ENCODE results near the gene RASL11B.
"Not testable (repeated sequence)": the region's sequence is repeated elsewhere in the genome, so short reads cannot be mapped to it uniquely, and the experiment has no call there.

The RASL11B gene

GRCh38 chr4:52861879-52862616, at the start of gene RASL11B:
RASL11B (plus strand) TSS chr4:52862317; CDS start chr4:52862508, 191 bp downstream.
- DNase-seq = peak; percentile 81

DNA sequence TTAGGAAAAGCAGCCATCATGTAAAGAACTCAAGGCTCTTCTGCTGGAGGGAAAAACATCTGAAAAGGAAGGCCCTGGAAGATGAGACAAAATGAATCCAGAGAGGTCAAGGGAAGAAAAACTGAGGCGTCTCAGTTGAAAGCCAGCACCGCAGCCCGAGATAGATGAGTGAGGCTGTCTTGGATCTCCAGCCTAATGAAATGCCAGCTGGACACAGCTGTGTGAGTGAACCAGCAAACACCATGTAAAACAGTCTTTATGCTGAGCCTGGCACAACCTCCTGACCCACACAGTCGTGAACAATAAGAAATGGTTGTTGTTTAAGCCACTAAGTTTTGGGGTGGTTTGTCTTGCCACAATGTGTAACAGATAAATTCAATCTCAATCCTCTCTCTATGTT, 48.6 kb upstream of the RASL11B start:
- no peak for DNase-seq

- no peak for DNase-seq
Observed at GRCh38 chr4:52822583-52822971, 39.5 kb upstream of the RASL11B start.

DNA sequence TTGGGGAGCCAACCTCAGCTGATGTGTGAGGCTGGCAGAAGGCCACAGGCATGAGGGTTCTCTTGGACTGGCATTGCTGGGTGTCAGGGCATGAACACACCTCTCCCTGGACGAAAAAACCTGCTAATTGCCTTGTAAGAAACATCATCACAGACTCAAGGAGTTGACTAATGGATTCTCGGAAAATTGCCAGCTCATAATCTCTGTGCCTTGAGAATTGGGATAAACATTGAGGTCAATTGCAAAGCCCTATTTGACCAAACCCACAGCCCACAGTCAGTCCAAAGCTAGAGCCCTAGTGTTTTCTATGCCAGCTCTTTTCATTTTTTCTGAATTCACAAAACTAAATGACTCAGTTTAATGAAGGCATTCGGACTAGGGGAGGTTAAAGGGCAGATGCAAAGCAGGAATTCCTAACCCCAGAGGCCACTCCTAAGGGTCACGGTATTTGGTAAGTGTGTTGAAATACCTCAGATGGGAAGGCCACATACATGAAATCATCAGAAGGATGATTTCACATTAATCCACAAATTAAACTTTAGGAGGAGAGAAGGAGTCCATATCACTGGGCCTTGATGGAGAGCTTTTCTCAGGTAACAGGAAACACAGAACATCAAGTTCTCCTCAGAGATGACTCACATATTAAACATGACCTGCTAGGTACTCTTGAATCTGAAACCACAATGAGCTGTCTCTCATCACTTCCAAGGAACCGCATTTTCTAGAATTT, 39.0 kb upstream of the RASL11B start:
- DNase-seq = no peak

GRCh38 chr4:52823702-52824092, 38.4 kb upstream of the RASL11B start:
- no peak for DNase-seq

GRCh38 chr4:52824270-52824602, 37.9 kb upstream of the RASL11B start:
- no peak for DNase-seq

- no peak for DNase-seq
Observed at GRCh38 chr4:52824603-52825459, 37.3 kb upstream of the RASL11B start.

- no peak for DNase-seq
Observed at GRCh38 chr4:52825460-52826090, 36.5 kb upstream of the RASL11B start.

GRCh38 chr4:52833941-52834525, 28.1 kb upstream of the RASL11B start:
- DNase-seq = no peak

- DNase-seq = not testable (repeated sequence)
Observed at GRCh38 chr4:52834641-52835456, 27.3 kb upstream of the RASL11B start.

DNA sequence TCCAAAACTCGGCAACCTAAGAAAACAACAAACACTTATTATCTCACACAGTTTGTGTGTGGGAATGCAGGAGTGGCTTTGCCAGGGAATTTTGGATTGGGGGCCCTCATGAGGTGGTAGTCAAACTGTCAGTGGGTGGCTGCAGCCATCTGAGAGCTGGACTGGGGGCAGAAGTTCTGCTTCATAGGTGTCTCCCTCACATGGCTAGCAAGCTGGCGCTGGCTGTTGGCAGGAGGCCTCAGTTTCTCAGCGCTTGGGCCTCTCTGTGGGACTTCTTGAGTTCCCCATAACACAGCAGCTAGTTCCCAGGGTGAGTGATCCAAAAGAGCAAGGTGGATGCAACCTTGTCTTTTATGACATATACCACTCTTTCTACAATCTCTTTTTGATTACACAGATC, 26.0 kb upstream of the RASL11B start:
- DNase-seq = no peak

GRCh38 chr4:52836678-52837077, 25.4 kb upstream of the RASL11B start:
- no peak for DNase-seq

GRCh38 chr4:52837716-52838558, 24.2 kb upstream of the RASL11B start:
- no peak for DNase-seq

- DNase-seq = no peak
Observed at GRCh38 chr4:52838729-52839586, 23.2 kb upstream of the RASL11B start.

DNA sequence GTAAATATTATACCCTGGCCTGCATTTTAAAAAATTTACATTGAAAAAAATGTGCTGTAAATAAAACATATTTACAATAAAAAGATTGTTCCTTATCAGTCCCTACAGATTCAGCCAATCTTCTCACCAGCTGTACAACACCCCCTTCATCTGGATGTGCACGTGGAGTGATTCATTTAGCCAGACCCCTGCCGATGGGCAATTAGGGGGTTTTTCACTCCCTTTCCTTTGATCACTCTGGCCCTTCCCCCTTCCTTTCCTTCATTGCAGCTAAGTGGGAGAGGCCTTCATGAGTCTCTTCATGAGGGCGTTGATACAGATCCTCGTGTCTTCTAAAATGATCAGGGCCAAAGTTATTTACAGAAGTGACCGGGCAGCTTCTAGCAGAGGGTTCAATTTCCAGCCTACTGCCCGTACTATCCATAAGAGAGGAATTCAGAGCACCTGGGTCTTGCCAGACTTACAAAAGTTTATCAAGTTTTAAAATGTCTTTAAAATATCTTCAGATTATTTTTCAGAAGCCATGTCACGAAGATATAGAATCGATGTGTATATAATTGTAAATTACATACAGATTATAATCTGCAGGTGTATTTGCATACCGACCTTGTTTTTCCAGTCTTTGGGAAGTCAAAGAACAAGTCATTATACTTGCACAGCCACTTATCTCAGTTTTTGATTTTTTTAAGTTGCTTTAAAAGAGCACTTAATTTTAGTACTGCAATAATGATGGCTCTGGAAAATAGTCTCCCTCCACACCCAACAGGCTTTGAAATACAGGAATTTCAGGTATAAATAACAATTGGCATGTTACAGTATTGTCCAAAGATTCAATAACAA, 21.4 kb upstream of the RASL11B start:
- no peak for DNase-seq

- no peak for DNase-seq
Observed at GRCh38 chr4:52841682-52842456, 20.2 kb upstream of the RASL11B start.

DNA sequence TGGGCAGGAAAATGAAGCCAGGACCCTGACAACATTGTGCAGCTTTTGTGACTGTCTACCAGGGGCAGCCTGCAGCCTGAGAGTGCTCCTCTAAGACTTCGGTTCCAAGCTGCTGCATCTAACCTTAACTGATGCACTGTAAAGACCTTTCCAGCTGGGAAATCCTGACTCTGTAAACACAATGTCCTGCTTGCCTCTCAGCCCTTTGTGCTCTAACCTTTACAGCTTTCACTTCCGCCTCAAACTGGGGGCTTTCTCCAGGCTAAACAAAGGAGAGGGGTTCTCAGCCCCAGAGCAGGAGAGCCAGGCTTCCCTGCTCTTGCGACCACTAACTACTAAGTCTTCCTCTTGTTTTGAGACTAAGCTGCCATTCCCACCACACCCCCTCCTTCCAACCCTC, 19.3 kb upstream of the RASL11B start:
- DNase-seq = no peak

DNA sequence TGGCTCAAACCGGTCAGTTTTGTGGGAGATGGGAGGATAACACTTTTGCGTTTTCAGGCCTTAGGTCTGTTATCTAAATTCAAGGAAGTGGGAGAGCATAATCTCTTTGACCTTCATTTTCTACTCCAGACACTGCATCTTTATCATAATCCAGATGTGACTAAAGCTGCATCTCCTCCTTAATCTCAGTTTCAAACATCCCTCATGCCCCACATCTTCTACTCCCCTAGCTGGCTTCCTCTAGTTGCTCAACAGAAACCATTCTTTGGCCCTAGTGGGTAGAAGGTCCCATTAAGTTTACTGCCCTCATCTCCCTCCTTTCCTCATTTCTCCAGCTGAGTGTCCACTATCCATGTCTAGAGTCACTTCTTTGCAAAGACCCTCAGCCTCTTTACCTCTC, 18.8 kb upstream of the RASL11B start:
- no peak for DNase-seq

Measured in activated CD4-positive, alpha-beta T cell treated with anti-CD3 and anti-CD28 coated beads, Interleukin-2, amount 50 U/mL, for 1 hour (primary cell).